Frontal cortex (tissue), 4 donors: ENCODE data around the gene SLC29A1. TPM values are rescaled to one million over a fixed set of nuclear protein-coding genes. Genes with fewer than 3 reads are reported as not detected.
"Not testable (repeated sequence)": the region's sequence is repeated elsewhere in the genome, so short reads cannot be mapped to it uniquely, and the experiment has no call there.

Source experiments
- DNase-seq, 2 donors: peaks; one replicate each; pipeline ENCODE4 v3.0.0; 2012; ENCODE audit warnings: low spot score in 2 of 2
- FAIRE-seq: peaks from 2 replicates; lab custom pipeline; 2012; peaks lifted over from hg19 to GRCh38; lab: Jason Lieb, UNC
- total RNA-seq: library from RNA; depleted of rRNA; stranded (reverse); fragments of >200 nt; gene quantifications from one replicate; pipeline ENCODE4 v1.2.3, GENCODE V29; 2014
- donor health status: control.
- donor health status: control.
- donor health status: control.

SLC29A1 gene
- total RNA-seq = 3.7 TPM

DNA sequence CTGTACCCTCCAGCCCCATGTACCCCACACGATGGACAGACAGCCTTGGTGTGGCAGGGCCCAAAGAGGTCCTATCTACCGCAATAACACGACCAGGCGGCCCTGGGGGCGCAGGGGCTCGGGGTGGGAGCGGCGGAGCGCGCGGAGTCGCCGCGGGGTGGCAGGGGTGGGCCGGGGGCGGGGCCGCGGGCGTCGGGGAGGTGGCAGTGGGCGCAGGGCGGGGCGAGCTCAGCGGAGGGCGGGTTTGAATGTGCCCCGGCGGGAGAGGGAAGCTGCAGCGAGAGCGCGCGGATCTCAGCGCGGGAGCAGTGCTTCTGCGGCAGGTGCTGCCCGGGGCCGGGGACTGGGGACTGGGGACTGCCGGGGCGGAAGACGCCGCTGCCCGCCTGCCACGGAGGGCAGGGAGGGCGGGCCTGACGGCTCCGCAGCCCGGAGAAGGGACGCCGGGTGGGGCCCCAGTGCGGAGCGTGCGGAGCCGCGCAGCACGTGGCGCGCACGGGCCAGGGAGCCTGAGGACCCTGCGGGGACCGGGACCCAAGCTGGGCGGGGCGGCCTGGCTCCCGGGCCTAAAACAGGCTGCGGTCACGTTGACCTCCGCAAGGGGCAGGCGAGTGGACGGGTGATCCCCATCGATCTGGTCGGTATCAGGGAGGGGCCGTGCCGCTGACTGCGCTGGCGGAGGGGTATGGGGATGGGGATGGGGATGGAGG is at the start of gene SLC29A1:
Gene SLC29A1 (plus strand): TSS at position 277 of the 710 bp plus-strand sequence. CDS start 3,719 bp downstream, outside the sequence.
- FAIRE-seq (no peak), DNase-seq (peak; percentile 88 to 89)

- no peak for DNase-seq
- FAIRE-seq = no peak
Measured at GRCh38 chr6:44176130-44176761, 47.1 kb upstream of the SLC29A1 start.

GRCh38 chr6:44176762-44177509 is 46.5 kb upstream of the SLC29A1 start:
- no peak for DNase-seq
- no peak for FAIRE-seq

- DNase-seq = no peak
- no peak for FAIRE-seq
Measured at GRCh38 chr6:44177691-44178423, 45.5 kb upstream of the SLC29A1 start.

DNA sequence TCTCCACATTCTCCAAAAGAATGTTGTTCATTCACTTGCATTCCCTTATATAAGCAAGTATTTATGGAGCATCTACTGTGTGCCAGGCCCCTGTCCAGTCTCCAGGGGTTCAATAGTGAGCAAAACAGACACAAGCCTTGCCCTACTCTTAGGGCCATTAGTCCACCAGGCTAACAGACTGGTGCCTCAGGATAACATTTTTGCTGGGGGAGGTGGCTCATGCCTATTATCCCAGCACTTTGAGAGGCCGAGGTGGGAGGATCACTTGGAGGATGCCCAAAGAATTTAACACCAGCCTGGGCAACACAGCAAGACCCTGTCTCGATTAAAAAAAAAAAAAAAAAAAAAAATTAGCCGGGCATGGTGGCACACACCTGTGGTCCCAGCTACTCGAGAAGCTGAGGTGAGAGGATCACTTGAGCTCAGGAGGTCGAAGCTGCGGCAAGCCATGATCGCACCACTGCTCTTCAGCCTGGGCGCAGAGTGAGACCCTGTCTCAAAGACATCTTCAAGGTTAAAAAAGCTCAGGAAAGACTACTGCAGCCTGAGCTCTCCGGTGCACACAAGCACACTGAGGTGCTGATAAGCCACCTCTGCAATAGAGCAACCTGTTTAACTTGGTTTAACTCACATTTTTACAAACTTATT is 44.8 kb upstream of the SLC29A1 start:
- FAIRE-seq (no peak), DNase-seq (no peak)

- DNase-seq (no peak), FAIRE-seq (no peak)
Measured at GRCh38 chr6:44179072-44179536, 44.3 kb upstream of the SLC29A1 start.

DNA sequence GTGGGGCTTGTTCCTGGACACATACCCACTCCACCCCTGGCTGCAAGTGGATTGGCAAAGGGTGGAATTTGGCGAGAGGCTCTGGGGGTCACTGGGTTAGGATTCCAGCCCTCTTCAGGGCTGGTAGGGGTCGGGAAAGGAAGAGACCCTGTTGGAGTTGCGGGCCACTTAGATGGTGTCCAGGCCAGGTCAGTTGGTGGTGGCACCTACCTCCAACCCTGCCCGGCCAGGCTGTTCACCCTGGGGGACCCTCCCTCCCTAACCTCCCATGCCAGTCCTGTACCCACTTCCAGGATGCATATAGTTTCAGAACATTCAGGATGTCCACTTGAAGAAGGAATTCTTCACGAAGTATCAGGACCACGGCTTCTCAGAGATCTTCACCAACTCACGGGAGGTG is 43.7 kb upstream of the SLC29A1 start:
- DNase-seq = no peak
- FAIRE-seq = no peak

DNA sequence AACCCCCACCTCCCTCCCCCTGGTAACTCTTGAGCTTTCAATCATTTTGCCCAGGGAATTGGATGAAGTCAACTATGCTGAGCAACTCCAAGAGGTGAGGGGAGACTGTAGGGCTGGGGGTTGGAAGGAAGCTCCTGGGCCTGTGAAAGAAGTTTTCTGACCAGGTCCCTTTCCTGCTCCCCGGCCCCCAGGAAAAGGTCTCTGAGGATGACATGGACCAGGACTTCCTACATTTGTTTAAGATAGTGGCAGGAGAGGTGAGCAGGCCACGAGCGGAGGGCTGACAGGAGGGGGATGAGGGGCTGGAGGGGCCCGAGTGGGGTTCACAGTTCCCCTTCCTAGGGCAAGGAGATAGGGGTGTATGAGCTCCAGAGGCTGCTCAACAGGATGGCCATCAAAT is 43.0 kb upstream of the SLC29A1 start:
- no peak for FAIRE-seq

GRCh38 chr6:44180886-44181285 is 42.5 kb upstream of the SLC29A1 start:
- DNase-seq (no peak), FAIRE-seq (no peak)

More for the DNA sequence above, 43.0 kb upstream of the SLC29A1 start:
- no peak for DNase-seq

- FAIRE-seq, DNase-seq: not testable (repeated sequence)
Measured at GRCh38 chr6:44181784-44182183, 41.6 kb upstream of the SLC29A1 start.

DNA sequence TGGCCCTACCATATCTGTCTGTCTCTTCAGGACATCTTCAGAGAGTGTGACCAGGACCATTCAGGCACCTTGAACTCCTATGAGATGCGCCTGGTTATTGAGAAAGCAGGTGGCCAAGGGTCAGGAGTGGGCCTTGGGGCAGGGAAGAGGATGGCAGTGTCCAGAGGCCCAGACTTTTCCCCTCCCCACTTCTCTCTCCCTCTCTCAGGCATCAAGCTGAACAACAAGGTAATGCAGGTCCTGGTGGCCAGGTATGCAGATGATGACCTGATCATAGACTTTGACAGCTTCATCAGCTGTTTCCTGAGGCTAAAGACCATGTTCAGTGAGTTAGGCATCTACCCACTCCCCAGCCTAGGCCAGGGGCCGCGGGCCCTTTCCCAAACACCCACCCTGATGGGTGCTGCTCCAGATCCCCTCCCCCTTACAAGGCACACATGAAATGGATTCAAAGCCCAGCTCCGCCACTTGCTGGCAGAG is 40.4 kb upstream of the SLC29A1 start:
- FAIRE-seq (no peak), DNase-seq (no peak)

DNA sequence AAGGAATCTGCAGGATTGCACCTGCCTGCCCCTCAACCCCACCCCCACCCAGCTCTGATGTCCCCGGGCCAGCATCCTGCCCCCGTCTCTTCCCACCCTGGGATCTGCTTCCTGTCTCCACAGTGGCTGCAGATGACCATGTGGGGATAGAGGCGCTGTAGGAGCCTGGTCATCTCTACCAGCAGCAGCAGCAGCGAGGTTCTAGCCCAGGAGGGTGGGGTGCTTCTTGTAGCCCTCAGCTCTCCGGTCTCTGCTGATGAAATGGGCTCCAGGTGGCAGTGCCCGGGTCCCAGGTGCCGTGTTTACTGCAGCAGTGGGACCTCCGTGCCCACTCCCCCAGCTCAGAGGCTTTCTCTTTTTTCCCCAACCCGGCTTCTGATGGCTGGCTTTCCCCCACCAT is 39.6 kb upstream of the SLC29A1 start:
- FAIRE-seq = no peak

GRCh38 chr6:44185356-44185755 is 38.0 kb upstream of the SLC29A1 start:
- FAIRE-seq, DNase-seq: not testable (repeated sequence)

More for the DNA sequence above, 39.6 kb upstream of the SLC29A1 start:
- DNase-seq = no peak

GRCh38 chr6:44185953-44186634 is 37.3 kb upstream of the SLC29A1 start:
- FAIRE-seq (no peak), DNase-seq (no peak)

GRCh38 chr6:44186635-44187025 is 36.8 kb upstream of the SLC29A1 start:
- DNase-seq (no peak), FAIRE-seq (no peak)

GRCh38 chr6:44188819-44189218 is 34.6 kb upstream of the SLC29A1 start:
- FAIRE-seq (no peak), DNase-seq (no peak)

- DNase-seq (no peak), FAIRE-seq (no peak)
Measured at GRCh38 chr6:44189257-44189656, 34.1 kb upstream of the SLC29A1 start.

- DNase-seq = no peak
- FAIRE-seq = no peak
Measured at GRCh38 chr6:44190715-44191114, 32.7 kb upstream of the SLC29A1 start.
